ENCODE data around the gene NOC2L.

Gene NOC2L

DNA sequence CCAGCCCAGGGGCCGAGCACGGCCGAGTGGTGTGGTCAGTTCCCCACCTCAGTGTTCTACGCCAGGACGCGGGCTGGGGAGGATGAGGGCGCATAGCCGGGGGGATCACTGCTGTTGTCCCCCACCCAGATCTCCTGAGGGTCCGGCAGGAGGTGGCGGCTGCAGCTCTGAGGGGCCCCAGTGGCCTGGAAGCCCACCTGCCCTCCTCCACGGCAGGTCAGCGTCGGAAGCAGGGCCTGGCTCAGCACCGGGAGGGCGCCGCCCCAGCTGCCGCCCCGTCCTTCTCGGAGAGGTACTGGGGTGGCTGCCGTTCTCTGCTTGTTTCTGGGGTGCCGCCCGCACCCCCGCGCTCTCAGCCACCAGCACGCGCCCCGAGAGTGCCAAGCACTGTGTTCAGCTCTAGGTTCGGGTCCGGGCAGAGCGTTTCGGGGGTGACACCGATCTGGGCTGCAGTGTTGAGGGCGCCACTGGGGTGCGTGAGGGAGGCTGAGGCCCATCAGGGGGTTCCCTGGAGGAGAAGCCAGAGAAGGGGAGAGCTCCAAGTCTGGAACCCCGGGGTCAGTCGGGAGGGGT lies 18.0 kb downstream of the NOC2L start:
- peak in 2 of 6 experiments; percentile 20 to 27 for DNase-seq

DNA sequence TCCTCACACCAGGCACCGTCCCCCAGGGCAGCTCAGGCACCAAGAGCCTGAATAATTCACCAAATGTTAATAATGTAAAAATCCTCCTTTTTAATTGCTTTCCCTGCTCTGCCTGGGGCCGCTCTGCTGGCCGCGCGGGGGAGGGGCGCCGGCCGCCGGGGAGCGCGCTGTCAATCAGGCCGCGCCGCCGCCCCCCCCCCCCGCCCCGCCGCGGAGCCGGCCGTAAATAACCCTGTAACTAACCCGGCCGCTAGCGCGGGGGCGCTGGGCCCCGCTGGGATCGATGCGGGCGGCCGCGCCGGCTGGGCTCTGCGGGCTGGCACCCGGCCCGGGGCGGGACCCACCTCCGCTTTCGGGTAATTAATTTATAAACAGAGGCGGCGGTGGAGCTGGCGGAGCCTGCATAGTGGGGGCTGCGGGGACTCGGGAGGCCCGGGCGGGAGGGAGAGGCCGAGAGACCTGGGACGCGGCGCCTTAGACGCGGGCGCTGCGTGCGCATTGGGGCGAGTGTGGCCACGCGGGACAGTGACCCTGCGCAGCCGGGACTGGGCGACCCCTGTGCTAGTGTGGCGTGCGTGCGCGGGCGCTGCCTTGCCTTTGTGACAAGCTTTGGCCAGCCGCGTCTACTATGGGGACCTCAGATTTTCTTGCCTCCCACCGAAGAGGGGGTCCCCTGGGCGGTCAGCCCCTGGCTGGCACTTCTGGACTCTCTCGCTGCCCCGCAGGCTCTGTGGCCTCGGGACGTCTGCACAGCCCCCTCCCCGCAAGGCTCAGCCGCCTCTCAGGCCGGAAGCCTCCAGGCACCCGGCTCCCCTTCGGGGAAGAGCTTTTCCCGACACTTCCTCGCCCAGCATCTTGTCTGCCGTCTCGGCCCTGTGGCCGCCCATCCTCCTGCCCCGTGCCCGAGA lies 18.7 kb downstream of the NOC2L start:
- DNase-seq, result peak in 2 of 6 experiments; percentile 26 to 49

DNA sequence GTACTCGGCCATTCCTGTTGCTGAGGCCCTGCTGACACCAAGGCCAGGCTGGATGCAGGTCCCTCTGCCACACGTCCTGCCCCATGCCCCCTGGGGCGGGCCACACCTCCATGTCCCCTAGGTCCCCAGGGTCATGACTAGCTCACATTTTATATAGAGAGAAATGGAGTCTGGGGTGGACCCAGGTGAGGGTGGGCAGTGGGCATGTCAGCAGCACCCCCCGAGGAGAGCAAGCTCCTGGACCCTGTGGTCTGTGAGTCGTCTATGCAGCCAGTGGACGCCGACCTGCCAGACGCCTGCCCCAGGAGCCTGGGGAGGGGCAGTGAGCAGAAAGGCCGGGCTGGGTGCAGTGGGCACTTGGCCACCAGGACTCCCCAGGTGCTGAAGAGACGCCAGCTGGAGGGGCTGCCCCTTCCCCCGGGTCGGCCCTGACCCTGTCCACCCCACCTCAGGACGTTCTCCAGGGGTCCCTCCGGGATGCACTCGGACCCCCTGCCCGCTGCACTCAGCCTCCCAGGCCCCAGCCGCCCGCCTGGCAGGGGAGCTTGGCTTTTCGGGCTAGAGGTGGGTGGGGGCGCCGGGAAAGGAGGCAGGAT lies 19.4 kb downstream of the NOC2L start:
- DNase-seq, result no peak

DNA sequence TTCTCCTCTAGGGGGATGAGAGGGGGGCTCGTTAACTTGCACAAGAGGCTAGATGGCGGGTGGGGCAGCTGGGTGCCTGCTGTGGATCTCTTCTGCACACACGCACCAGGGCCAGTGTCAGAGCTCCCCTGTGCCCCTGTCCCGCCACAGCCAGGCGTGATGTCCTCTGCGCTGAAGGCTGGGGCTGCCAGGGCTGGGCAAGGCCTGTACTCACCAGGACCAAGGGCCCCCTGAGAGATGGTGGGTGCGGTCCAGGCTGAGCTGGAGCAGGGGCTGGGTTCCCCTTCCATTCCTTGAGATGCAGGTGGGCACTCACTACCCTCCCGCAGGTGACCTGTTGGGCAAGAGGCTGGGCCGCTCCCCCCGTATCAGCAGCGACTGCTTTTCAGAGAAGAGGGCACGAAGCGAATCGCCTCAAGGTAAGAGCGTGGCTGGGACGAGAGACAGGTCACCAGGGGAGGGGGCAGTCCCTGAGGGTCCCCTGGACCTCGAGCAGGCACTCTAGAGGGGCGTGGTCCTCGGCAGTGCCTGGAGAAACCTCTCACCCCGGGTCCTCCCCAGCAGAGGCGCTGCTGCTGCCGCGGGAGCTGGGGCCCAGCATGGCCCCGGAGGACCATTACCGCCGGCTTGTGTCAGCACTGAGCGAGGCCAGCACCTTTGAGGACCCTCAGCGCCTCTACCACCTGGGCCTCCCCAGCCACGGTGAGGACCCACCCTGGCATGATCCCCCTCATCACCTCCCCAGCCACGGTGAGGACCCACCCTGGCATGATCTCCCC lies 20.2 kb downstream of the NOC2L start:
- DNase-seq, result no peak

DNA sequence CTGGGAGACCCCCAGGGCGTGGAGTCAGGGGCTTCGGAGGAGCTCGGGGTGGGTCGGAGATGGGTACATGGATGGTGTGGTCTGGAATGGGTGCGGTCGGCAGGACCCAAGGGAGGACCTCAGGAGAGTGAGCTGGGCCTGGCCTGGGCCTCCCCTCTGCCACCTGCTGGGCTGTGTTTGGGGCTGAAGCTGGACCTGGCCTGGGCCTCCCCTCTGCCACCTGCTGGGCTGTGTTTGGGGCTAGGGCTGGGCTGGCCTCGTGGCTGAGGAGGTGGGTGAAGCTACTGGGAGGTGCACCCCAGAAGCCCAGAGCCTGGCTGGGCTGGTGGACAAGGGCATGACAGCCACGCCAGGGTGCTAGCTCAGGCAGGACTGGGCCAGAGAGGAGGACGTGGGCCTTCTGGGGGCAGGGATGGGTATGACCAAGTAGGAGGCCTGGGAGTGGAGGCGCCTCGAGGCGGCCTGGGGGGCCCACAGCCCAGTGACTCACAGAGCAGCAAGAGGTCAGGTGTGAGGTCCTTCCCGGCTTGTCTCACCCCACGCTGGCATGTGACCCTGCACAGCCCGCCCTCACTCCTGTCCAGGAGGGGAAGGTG lies 20.9 kb downstream of the NOC2L start:
- no peak for DNase-seq

DNA sequence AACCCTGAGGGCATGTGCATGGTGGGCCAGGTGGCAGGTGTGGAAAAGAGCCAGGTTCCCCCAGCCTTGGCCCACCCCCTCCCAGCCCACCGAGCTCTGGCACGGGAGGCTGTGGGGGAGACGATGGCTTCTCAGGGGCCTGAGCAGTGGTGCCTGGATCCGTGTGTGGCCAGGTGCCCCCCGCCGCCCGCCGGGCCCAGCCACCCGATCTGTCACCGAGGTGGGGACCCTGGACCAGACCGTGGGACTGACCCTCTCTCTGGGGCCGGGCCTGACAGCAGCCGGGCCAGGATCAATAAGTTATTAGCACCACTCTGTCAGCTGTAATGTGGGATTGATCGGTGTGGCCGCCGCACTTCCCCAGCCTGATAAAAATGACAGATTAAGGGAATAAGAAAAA lies 21.5 kb downstream of the NOC2L start:
- no peak for DNase-seq

DNA sequence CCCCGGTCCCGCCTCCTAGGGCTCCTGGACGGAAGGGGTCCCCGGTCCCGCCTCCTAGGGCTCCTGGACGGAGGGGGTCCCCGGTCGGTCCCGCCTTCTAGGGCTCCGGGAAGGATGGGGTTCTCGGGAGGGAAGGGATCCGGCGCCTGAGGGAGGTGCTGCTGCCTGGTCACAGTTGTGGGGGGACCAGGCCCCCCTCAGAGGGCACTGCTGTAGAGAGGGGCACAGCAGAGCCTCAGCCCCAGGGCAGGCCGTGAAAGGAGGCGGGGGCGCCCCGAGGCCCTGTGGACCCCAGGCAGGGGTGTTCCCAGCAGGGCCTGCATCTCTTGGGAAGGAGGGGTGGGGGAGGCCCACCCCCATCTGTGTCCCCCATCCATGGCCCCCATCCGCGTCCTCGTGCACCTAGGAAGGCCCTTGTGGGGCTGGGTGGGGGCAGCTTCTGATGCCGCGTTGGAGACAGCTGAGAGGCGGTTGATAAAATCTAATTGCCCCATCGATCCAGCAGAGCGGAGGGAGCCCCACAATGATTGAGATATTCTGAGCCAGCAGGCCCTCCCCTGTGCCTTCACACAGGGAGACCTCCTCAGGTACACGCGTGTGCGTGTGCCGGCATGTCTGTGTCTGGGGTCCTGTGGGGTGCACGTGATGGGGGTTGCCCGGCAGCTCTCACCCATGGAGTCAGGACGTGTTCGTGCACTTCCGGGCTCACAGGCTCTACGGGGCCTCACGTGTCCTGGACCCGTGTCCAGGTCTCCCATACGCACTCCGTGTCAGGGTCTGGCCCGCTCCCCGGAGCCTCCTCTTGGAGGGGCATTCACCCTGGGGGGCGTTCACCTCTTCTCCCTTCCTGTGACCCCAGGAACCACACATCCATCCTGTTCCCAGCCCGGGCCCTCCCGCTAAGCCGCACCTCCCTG lies 22.4 kb downstream of the NOC2L start:
- DNase-seq, result no peak

DNA sequence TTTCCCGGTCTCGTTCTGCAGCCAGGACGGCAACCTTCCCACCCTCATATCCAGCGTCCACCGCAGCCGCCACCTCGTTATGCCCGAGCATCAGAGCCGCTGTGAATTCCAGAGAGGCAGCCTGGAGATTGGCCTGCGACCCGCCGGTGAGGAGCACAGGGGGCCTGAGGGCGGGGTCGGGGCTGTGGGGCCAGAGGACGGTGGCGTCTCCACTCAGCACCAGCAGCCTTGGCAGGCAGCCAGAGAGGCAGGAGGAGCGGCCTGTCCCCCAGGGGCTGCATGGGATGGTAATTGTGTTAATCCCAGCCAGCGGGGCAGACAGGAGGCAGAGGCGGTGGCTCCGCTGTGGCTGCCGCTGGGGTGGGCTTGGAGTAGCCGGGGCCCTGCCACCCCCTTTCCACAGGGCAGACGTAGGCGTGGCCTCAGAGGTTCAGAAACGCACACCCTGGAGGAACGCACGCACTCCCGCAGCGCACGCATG lies 23.3 kb downstream of the NOC2L start:
- no peak for DNase-seq

DNA sequence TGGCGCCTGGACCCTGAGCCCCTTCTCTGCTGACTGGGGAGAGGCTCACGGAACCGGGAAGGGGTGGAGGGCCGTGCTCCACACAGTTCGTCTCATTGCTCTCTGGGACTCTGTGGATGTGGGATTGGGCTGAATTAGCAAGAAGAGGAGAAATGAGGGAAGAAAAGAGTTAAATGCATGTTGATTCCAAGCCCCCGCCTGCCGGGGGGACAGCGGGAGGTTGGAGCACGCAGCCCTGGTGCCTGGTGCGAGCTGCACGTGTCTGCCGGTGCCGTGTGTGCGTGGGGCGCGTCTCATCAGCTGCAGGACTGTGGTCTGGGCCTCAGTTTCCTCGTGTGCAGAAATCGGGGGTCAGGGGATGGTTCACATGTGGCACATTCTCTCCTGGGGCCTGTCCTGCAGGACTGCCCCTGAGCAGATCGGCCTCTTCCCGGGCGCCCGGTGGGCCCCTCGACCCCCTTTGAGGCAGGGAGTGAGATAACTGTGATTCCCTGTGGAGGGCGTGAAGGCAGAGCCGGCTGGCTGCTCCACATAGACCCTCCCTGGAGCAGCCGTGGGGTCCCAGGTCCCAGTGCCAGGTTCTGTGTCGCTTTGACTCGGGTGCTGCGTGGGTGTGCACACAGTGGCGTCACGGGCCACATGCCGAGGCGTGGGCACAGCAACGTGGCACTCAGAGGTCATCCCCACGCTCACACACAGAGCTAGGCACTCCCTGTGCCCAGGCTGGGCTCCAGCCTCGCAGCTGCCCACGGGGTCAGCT lies 23.9 kb downstream of the NOC2L start:
- no peak for DNase-seq

DNA sequence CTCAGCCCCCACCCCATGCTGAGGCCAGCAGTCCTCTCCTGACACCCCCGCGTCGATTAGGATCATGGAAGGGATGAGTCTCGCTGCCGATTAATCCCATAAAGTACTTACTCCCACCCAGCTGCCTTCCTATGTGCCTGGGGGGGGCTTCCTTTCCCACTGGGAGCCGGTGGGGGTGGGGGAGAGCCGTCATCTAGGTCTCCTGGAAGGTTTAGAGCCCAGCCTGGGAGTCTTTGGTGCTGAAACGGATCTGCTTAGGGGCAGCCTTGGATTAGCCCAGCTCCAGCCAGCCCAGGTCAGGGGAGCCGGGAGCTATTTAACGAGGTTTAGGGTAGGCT lies 25.5 kb downstream of the NOC2L start:
- no peak for DNase-seq

DNA sequence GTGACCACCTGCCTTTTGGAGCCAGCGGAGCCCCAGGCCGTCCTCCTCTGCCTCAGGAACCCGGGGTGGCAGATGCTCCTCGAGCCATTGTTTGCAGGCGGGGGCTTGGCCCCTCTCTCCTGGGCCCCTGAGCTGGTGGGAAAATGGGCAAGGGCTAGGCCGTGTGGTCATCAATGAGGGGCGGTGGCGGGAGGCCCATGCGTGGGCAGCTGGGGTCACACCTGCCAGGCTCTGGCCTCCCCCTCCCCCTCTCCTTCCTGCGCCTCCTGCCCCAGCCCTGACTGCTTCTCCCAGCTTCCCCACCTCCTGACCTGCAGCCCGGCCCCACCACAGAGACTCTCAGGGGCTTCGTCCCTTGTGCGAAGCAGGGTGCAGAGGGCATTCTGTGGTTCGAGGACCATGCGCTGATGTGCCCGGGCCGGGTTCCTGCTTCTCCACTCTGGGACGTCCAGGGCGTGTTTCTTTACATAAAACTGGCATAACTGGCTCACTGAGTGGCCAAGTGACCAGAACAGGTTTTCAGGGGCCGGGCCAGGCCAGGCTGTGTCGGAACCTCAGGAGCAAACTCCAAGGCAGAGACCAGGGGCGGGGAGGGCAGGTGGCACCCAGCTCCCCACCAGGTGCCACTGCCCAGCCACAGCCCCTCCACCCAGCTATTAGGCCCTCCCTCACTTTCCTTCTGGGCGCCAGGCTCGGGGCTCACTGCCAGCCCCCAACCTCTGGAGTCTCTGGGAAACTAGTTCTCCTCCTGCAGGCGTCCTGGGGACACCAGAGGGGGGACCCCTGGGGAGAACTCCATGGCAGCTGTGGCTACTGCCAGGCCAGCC lies 26.1 kb downstream of the NOC2L start:
- DNase-seq, result no peak

DNA sequence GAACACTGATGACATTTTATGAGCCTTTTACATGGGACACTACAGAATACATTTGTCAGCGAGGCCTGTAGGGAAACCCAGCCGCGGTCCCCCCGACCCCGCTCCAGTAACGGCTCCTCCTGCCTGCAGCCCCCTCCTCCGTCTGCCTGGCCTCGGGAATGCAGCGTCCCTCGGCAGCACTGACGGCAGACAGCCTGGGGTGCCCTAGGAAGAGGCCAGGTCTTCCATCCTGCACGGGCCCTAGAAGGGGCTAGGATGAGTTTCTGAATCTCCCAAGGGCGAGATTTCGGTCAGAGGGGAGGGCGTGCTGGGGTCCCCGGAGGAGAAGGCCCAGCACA lies 26.9 kb downstream of the NOC2L start:
- DNase-seq, result no peak

DNA sequence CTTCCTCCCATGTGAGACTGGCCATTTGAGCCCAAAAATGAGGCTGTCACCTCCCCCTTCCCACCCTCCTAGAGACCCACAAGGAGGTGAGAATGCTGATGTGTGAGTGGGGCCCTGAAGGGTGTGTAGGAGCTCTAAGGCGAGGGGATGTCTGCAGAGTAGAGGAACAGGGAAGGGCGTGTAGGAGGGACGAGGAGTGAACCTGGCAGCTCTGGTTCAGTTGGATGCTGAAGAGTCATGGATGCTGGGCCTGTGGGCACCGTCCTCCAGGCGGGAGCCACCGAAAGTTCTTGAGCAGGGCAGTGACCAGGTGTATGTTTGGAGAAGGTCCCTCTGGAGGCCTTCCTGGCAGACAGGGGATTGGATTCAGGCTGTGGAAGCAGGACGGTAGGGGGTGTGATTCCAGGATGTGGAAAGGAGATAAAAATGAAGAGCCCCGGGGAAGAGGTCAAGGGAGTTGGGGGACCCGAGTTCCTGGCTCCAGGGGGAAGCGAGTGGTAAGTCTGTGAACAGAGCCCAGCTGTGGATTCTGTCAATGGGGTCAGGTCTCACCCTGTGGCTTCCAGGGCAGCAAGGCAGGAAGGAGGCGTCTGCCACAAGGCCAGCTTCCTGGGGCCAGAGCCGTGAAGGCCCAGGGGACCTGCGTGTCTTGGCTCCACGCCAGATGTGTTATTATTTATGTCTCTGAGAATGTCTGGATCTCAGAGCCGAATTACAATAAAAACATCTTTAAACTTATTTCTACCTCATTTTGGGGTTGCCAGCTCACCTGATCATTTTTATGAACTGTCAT lies 27.5 kb downstream of the NOC2L start:
- DNase-seq, result no peak

DNA sequence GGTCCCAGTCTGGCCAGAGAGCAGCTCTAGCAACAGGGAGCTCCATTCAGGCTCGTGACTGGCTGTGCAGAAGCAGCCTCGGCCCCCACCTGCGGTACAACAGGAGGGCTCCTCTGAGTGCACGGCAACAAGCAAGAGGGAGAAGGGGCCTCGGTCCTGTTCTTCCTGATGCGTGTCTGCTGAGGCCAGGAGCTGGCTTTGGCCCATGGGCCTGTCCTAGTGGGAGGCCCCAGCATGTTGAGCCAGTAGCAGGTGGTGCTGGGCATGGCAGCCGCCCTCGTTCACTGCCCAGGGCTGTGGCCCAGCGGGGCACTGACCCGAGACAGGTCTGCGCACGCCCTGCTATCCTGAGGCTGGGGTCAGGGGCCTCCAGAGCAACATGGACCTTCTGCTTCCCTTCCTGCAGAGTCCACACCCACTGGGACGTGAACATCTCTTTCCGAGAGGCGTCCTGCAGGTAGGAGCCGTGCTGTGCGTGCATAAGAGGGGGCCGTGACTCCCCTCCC lies 28.4 kb downstream of the NOC2L start:
- DNase-seq, result no peak

DNA sequence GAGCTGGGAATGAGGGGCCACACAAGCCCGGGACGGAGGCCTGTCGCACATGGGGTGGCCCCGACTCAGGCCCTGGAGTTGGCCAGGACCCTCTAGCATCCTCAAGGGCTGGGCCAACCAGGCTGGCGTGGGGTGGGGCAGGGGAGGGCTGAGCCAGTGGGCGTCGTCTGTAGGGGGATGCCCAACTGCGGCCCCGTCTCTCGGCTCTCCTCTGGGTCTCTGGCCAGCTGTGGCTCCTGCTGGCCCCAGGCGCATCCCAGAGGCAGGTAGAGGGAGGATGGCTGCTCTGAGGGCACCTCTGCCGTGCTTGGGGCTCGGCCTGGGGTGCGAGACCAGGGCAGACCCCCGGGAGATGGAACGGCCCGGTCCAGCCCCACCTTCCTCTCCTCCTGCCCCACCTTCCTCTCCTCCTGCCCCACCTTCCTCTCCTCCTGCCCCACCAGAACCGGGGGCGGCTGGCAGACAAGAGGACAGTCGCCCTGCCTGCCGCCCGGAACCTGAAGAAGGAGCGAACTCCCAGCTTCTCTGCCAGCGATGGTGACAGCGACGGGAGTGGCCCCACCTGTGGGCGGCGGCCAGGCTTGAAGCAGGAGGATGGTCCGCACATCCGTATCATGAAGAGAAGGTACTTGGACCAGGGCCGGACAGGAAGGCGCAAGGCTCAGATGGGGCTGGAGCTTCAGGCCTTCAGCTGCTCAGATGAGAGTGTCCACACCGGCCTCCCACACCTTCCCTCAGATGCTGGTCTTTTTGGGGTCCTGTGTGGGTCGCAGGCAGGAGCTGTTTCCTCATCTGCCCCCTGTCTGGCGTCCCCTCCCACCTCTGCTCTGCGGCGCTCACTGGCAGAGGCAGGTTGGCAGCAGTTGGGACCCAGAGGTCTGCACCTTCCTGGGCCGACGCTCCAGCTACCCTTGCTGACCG lies 29.1 kb downstream of the NOC2L start:
- DNase-seq, result no peak

DNA sequence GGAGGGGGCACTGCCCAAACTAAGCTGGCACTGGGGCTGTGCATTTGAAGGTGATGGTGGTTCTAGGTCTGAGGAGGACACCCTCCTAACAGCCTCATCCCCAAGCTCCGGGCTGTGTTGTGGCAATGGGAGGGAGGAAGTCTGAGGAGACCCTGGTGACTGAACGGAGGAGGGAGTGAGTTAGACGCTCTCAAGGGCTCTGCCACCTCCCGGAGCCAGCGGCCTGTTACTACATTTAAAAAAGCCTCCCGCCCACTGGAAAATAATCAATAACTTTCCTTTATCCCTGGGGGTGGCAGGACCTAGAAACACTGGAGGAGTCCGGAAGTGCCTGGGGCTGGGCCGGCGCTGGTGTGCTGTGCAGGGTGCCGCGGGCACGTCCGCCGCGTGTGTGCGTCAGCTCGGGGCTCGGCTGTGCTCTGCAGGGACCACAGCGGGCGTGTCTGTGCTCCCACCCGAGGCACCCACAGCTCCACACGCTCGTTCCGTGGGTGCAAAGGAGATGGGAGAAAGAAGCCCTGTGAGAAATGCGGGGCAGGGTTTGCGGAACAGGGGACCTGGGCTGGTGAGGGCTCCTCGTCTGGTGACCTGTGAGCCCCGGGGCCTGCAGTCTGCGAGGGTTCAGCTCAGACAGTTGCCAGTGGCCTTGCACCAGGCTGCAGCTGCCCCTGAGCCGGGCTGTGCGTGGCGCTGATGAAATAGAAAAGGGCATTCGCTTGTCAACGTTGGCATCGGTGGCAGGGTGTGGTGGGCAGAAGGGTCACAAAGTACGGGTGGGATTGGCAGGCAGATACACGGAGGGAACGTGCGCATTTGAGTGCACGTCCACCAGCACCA lies 30.0 kb downstream of the NOC2L start:
- DNase-seq, result no peak

DNA sequence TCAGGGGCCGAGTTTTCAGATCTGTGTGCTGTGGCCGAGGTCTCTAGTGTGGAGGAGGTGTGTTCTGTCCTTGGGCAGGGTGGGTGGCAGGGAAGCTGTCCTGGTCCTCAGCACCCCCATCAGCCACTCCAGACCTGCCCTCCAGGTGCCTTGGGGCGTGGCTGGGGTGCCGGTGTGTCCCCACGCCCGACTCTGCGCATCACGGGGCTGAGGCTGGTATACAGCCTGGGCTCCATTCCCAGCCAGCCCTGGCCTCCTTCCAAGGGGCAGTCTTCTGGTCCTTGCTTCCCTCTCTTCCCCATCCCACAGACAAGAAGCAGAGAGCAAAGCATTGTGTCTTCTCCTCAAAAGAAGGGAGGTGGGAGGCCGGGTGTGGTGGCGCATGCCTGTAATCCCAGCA lies 31.3 kb downstream of the NOC2L start:
- no peak for DNase-seq

Data from stimulated activated naive CD4-positive, alpha-beta T cell (primary cell).